Left ventricle myocardium superior (tissue), 1 donor: ENCODE measurements around the gene N4BP3. TPM values are rescaled to one million over a fixed set of nuclear protein-coding genes. Genes with fewer than 3 reads are reported as not detected.

Source experiments
- total RNA-seq: library from RNA; stranded (reverse); fragmentation: NEBNext Ultra II Directional; extraction: Animal tissue kit (Norgen Biotek cat#: 25700); gene quantifications from one replicate; pipeline ENCODE4 v1.2.1, GENCODE V29; 2021
- donor health status: DM: no; HTN: yes; CAD: no; lungs with severe emphysema.

Gene N4BP3
- total RNA-seq, 1 donor from 2014 or later: 2.7 TPM

Other genes starting within 250 kb of the N4BP3 start
- gene PROP1, start 117.3 kb upstream of the N4BP3 start, total RNA-seq: not detected
- gene RMND5B, start 17.5 kb downstream of the N4BP3 start, total RNA-seq: 41.6 TPM
- gene NHP2, start 40.4 kb downstream of the N4BP3 start, total RNA-seq: 74.5 TPM
- gene GMCL2, start 73.8 kb downstream of the N4BP3 start, total RNA-seq: not detected
- gene HNRNPAB, start 91.0 kb downstream of the N4BP3 start, total RNA-seq: 82.8 TPM
- gene PHYKPL, start 119.3 kb downstream of the N4BP3 start, total RNA-seq: 40.7 TPM